Gastrocnemius medialis (tissue), 4 donors: ENCODE results near the gene ADAMTS4. TPM values are rescaled to one million over a fixed set of nuclear protein-coding genes. Genes with fewer than 3 reads are reported as not detected.
A peak's percentile ranks its signal among the peaks of the same experiment; 100 is the strongest.

ENCODE experiments used
- ATAC-seq, 2 donors: fragments of 150-250 bp; one replicate each; pipeline ENCODE4 v1.9.1; 2016
- DNase-seq, 2 donors: peaks; one replicate each; pipeline ENCODE4 v3.0.0-alpha.2; 2019
- H3K27ac ChIP-seq, 4 donors: fragments of 200-600 bp; sonication (generic); 1 replicate in 1 of 4; 2 replicates in 3 of 4; pipeline ENCODE4 v1.5.1; 2016 to 2018; ENCODE audit warnings: mild to moderate bottlenecking in 2 of 4, moderate library complexity in 1 of 4
- H3K27me3 ChIP-seq, 3 donors: fragments of 200-600 bp; sonication (generic) in 2 of 3; 1 replicate in 1 of 3; 2 replicates in 2 of 3; pipeline versions ENCODE4 v1.5.1 to v1.6.0; 2016 to 2019; ENCODE audit warnings: mild to moderate bottlenecking in 1 of 3, moderate library complexity in 1 of 3
- H3K36me3 ChIP-seq, 2 donors: fragments of 200-600 bp; sonication (generic) in 1 of 2; one replicate each; pipeline ENCODE4 v1.5.1; 2017 to 2018
- H3K4me1 ChIP-seq, 2 donors: fragments of 200-600 bp; sonication (generic) in 1 of 2; one replicate each; pipeline ENCODE4 v1.5.1; 2016 to 2017; ENCODE audit warnings: mild to moderate bottlenecking in 2 of 2
- H3K4me3 ChIP-seq, 4 donors: fragments of 200-600 bp; sonication (generic) in 3 of 4; 1 replicate in 1 of 4; 2 replicates in 3 of 4; pipeline ENCODE4 v1.5.1; 2016 to 2019; ENCODE audit warnings: mild to moderate bottlenecking in 2 of 4
- H3K9me3 ChIP-seq, 3 donors: fragments of 200-600 bp; sonication (generic) in 2 of 3; 1 replicate in 1 of 3; 2 replicates in 2 of 3; pipeline ENCODE4 v1.5.1; 2016 to 2019
- CTCF ChIP-seq, 5 experiments: fragments of 450-650 bp in 3 of 5; fragments of 200-600 bp in 2 of 5; sonication (generic) in 2 of 5; IDR thresholded peaks in 4 of 5; conservative IDR thresholded peaks in 1 of 5; 1 replicate in 4 of 5; 2 replicates in 1 of 5; pipeline ENCODE4 v1.5.1; 2016 to 2019; ENCODE audit warnings: antibody characterized with exemption in 5 of 5, mild to moderate bottlenecking in 3 of 5, moderate library complexity in 3 of 5
- POLR2A ChIP-seq, 2 donors: fragments of 450-650 bp; IDR thresholded peaks; one replicate each; pipeline ENCODE4 v1.6.1; 2017; ENCODE audit warnings: antibody characterized with exemption in 2 of 2, mild to moderate bottlenecking in 2 of 2, moderate library complexity in 2 of 2
- in situ Hi-C, 4 donors: fragments of 200-750 bp; cut with MboI; loops; one replicate each; pipeline versions ENCODE4 v1.15.0 to v1.8.0; 2017; ENCODE audit warnings: low sequenced_read_pairs in 4 of 4
- intact Hi-C: fragments of 100-400 bp; cut with DNase I; formaldehyde crosslinking; loops from one replicate; pipeline ENCODE4 v1.15.1; 2023; ENCODE audit warnings: low total_unique reads
- total RNA-seq, 4 donors: library from RNA; depleted of rRNA; stranded (reverse); fragments of >200 nt; gene quantifications; one replicate each; pipeline versions ENCODE4 v1.1.0 to v1.2.3, GENCODE V29; 2016

Gene ADAMTS4
- total RNA-seq, 4 donors from 2014 or later, result 1.2 to 12.4 (median 5.2) TPM

DNA sequence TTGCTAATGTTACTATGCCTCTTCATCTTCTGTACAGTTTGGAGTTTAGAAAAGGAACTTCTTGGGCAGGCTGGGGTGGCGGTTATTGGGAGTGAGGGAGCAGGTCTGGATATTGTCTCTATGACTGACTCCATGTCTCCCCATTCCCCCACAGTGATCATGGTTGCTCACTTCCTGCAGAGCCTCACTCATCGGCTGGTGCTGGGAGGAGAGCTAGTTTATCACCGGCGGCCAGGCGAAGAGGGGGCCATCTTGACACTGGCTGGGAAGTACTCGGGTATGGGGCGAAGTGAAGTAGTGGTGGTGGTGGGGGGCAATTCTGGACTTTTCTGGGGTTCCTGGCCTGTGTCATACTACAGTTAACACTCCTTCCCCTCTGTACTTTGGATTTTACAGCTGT lies 29.2 kb upstream of the ADAMTS4 start:
- Histone ChIP-seq H3K4me1 (peaks cover 14 to 21% of the 10 kb centered on the region in 2 donors), H3K27me3 (no peaks in the 10 kb centered on the region), H3K36me3 (peaks cover 0 to 30% of the 10 kb centered on the region in 2 donors), H3K4me3 (no peak overlapping the region), H3K9me3 (no peaks in the 10 kb centered on the region), H3K27ac (peak overlapping the region in 2 of 4 donors; percentile 89 to 92)
- ATAC-seq, result no peak
- intact Hi-C loops (loop anchor here (2.0 to 5.0 kb wide), 2 partner anchors 111 to 181 kb away; partner anchors contain the start of genes NIT1 and PFDN2), in situ Hi-C loops (loop anchor here (5.0 to 10.0 kb wide), 5 partner anchors 53 to 159 kb away; partner anchors contain the start of genes B4GALT3 (in 1 of the 4) and SDHC (in 1 of the 4))
- TF ChIP-seq POLR2A (IDR thresholded peaks at IDR 0.05) (no peak), CTCF (IDR thresholded peaks at IDR 0.05 in 4 of 5, conservative IDR thresholded peaks at IDR 0.05 in 1 of 5) (no peak)
- no peak for DNase-seq

- peak; percentile 48 to 58 for ATAC-seq
Observed at GRCh38 chr1:161227196-161227871, 28.5 kb upstream of the ADAMTS4 start.

DNA sequence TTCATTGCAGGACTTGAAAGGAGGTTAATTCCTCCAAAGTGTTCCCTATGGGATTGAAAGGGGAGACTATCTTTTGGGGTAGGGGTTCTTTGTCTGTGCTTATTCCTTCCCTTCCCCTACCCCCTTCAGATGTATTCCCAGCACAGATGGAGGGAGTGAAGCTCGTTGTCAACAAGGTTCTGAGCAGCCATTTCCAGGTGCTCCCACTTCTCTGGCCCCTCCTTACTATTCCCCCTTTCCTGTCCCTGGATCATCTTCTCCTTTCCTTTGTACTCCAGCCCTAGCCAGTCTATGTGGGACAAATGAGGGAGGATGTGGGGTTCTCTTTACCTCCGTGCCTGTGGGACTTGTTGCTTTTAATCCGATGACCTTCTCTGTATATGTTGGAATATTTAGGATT lies 27.9 kb upstream of the ADAMTS4 start:
- Histone ChIP-seq H3K9me3 (no peaks in the 10 kb centered on the region), H3K27me3 (no peaks in the 10 kb centered on the region), H3K4me1 (peaks cover 14 to 21% of the 10 kb centered on the region in 2 donors), H3K27ac (peak overlapping the region; percentile 76 to 92 (median 90)), H3K4me3 (peak overlapping the region; percentile 62 to 93 (median 87)), H3K36me3 (peaks cover 0 to 30% of the 10 kb centered on the region in 2 donors)
- DNase-seq (no peak), ATAC-seq (no peak)
- no peak for TF ChIP-seq CTCF (IDR thresholded peaks at IDR 0.05 in 4 of 5, conservative IDR thresholded peaks at IDR 0.05 in 1 of 5)
- intact Hi-C loops (loop anchor here (1.0 to 5.0 kb wide), 6 partner anchors 24 to 156 kb away; partner anchors contain the start of genes DEDD, NDUFS2, NIT1 and PFDN2), in situ Hi-C loops (loop anchor here (5.0 to 10.0 kb wide), 5 partner anchors 52 to 161 kb away; partner anchors contain the start of genes B4GALT3 (in 1 of the 4) and SDHC (in 1 of the 4))

More at GRCh38 chr1:161227196-161227871, 28.5 kb upstream of the ADAMTS4 start:
- DNase-seq, result peak; percentile 63 to 78
- H3K36me3 ChIP-seq, result peaks cover 0 to 30% of the 10 kb centered on the region in 2 donors
- intact Hi-C loops, result loop anchor here (1.0 to 5.0 kb wide), 6 partner anchors 25 to 155 kb away; partner anchors contain the start of genes DEDD, NDUFS2, NIT1 and PFDN2
- peaks cover 14 to 21% of the 10 kb centered on the region in 2 donors for H3K4me1 ChIP-seq
- H3K9me3 ChIP-seq, result no peaks in the 10 kb centered on the region
- TF ChIP-seq CTCF (IDR thresholded peaks at IDR 0.05 in 4 of 5, conservative IDR thresholded peaks at IDR 0.05 in 1 of 5) (peak; percentile 76 to 91 (median 88)), POLR2A (IDR thresholded peaks at IDR 0.05) (no peak)
- no peaks in the 10 kb centered on the region for H3K27me3 ChIP-seq
- peak overlapping the region; percentile 62 to 93 (median 87) for H3K4me3 ChIP-seq
- H3K27ac ChIP-seq, result peak overlapping the region; percentile 76 to 92 (median 90)
- in situ Hi-C loops, result loop anchor here (5.0 to 10.0 kb wide), 5 partner anchors 53 to 160 kb away; partner anchors contain the start of genes B4GALT3 (in 1 of the 4) and SDHC (in 1 of the 4)

GRCh38 chr1:161226320-161226711 lies 27.5 kb upstream of the ADAMTS4 start:
- DNase-seq (no peak), ATAC-seq (no peak)
- Histone ChIP-seq H3K9me3 (no peaks in the 10 kb centered on the region), H3K27me3 (no peaks in the 10 kb centered on the region), H3K36me3 (peaks cover 0 to 30% of the 10 kb centered on the region in 2 donors), H3K4me3 (peak overlapping the region; percentile 62 to 93 (median 87)), H3K4me1 (peaks cover 14 to 21% of the 10 kb centered on the region in 2 donors), H3K27ac (peak overlapping the region; percentile 76 to 92 (median 90))
- intact Hi-C loops, result loop anchor here (2.0 to 5.0 kb wide), 5 partner anchors 24 to 109 kb away; partner anchors contain the start of genes DEDD, NDUFS2, NIT1 and PFDN2
- in situ Hi-C loops, result loop anchor here (5.0 to 10.0 kb wide), 5 partner anchors 52 to 161 kb away; partner anchors contain the start of genes B4GALT3 (in 1 of the 4) and SDHC (in 1 of the 4)
- TF ChIP-seq POLR2A (IDR thresholded peaks at IDR 0.05) (no peak), CTCF (IDR thresholded peaks at IDR 0.05 in 4 of 5, conservative IDR thresholded peaks at IDR 0.05 in 1 of 5) (no peak)
